GM19025 (cell line): ENCODE results near the gene PDZD2.
A peak's percentile ranks its signal among the peaks of the same experiment; 100 is the strongest.
"Not testable (repeated sequence)": the region's sequence is repeated elsewhere in the genome, so short reads cannot be mapped to it uniquely, and the experiment has no call there.

Source experiments
- ATAC-seq: cut with Tn5 transposase; IDR thresholded peaks from one replicate; pipeline ENCODE4 v1.9.1; 2021; ENCODE audit warnings: mild to moderate bottlenecking, low read depth, moderate library complexity; ENCODE audit not compliant: unreplicated experiment

The PDZD2 gene

GRCh38 chr5:31638748-31639418 is at the start of gene PDZD2:
PDZD2 (plus strand) TSS chr5:31639131.
- ATAC-seq: peak; percentile 73

- no peak for ATAC-seq
Observed at GRCh38 chr5:31593665-31594064, 45.3 kb upstream of the PDZD2 start.

- no peak for ATAC-seq
Observed at GRCh38 chr5:31596354-31596753, 42.6 kb upstream of the PDZD2 start.

- ATAC-seq: no peak
Observed at GRCh38 chr5:31598640-31599611, 40.0 kb upstream of the PDZD2 start.

GRCh38 chr5:31602305-31602704 is 36.6 kb upstream of the PDZD2 start:
- ATAC-seq: not testable (repeated sequence)

GRCh38 chr5:31604240-31604639 is 34.7 kb upstream of the PDZD2 start:
- no peak for ATAC-seq

GRCh38 chr5:31604644-31605043 is 34.3 kb upstream of the PDZD2 start:
- no peak for ATAC-seq

GRCh38 chr5:31605920-31606319 is 33.0 kb upstream of the PDZD2 start:
- ATAC-seq: no peak

GRCh38 chr5:31607546-31607945 is 31.4 kb upstream of the PDZD2 start:
- ATAC-seq: no peak

GRCh38 chr5:31611002-31611401 is 27.9 kb upstream of the PDZD2 start:
- ATAC-seq: no peak

- no peak for ATAC-seq
Observed at GRCh38 chr5:31613651-31614050, 25.3 kb upstream of the PDZD2 start.

GRCh38 chr5:31614151-31615020 is 24.5 kb upstream of the PDZD2 start:
- ATAC-seq: no peak

- no peak for ATAC-seq
Observed at GRCh38 chr5:31617867-31618266, 21.1 kb upstream of the PDZD2 start.

GRCh38 chr5:31620026-31620425 is 18.9 kb upstream of the PDZD2 start:
- no peak for ATAC-seq

- no peak for ATAC-seq
Observed at GRCh38 chr5:31623249-31623648, 15.7 kb upstream of the PDZD2 start.

GRCh38 chr5:31625394-31625793 is 13.5 kb upstream of the PDZD2 start:
- no peak for ATAC-seq

- ATAC-seq: no peak
Observed at GRCh38 chr5:31626156-31626555, 12.8 kb upstream of the PDZD2 start.

- ATAC-seq: no peak
Observed at GRCh38 chr5:31626604-31627234, 12.2 kb upstream of the PDZD2 start.

- no peak for ATAC-seq
Observed at GRCh38 chr5:31630931-31631330, 8.0 kb upstream of the PDZD2 start.

- ATAC-seq: no peak
Observed at GRCh38 chr5:31632460-31632859, 6.5 kb upstream of the PDZD2 start.
